RWPE2 (cell line): ENCODE results near the gene B3GLCT.

Experiments used
- ATAC-seq: fragments of 200-7000 bp; cut with Tn5 transposase; 3 replicates; pipeline ENCODE4 v1.9.1; 2021; ENCODE audit warnings: low read depth
- DNase-seq: peaks from one replicate; pipeline ENCODE4 v3.0.0-alpha.2; 2020; ENCODE audit warnings: low spot score
- H3K27ac ChIP-seq: fragments of 450-650 bp; 2 replicates; pipeline ENCODE4 v1.5.1; 2017; ENCODE audit warnings: mild to moderate bottlenecking; ENCODE audit not compliant: poor library complexity, severe bottlenecking
- H3K27me3 ChIP-seq: fragments of 250-450 bp; sonication (Bioruptor Pico); 2 replicates; pipeline ENCODE4 v1.5.1; 2021; ENCODE audit warnings: mild to moderate bottlenecking, moderate library complexity; ENCODE audit not compliant: insufficient read depth, poor library complexity, severe bottlenecking
- H3K36me3 ChIP-seq: fragments of 250-450 bp; sonication (Bioruptor Pico); 2 replicates; pipeline ENCODE4 v1.5.1; 2020; ENCODE audit warnings: low read depth, mild to moderate bottlenecking, moderate library complexity
- H3K4me1 ChIP-seq: fragments of 250-450 bp; sonication (Bioruptor Pico); 2 replicates; pipeline ENCODE4 v1.5.1; 2021; ENCODE audit warnings: mild to moderate bottlenecking, moderate library complexity; ENCODE audit not compliant: insufficient read depth, poor library complexity, severe bottlenecking
- H3K4me3 ChIP-seq: fragments of 250-450 bp; sonication (Bioruptor Pico); 2 replicates; pipeline ENCODE4 v1.5.1; 2021; ENCODE audit warnings: mild to moderate bottlenecking, moderate library complexity; ENCODE audit not compliant: severe bottlenecking
- H3K9me3 ChIP-seq: fragments of 250-450 bp; sonication (Bioruptor Pico); 2 replicates; pipeline ENCODE4 v1.5.1; 2021; ENCODE audit warnings: mild to moderate bottlenecking, moderate library complexity; ENCODE audit not compliant: severe bottlenecking
- CTCF ChIP-seq: fragments of 450-650 bp; IDR thresholded peaks from one replicate; pipeline ENCODE4 v1.5.1; 2017; ENCODE audit warnings: mild to moderate bottlenecking, moderate library complexity; ENCODE audit not compliant: poor library complexity, severe bottlenecking

The B3GLCT gene

GRCh38 chr13:31356991-31357390 is 157.2 kb downstream of the B3GLCT start:
- Histone ChIP-seq H3K27ac (no peak overlapping the region), H3K36me3 (no peaks in the 10 kb centered on the region), H3K9me3 (no peaks in the 10 kb centered on the region), H3K4me3 (no peak overlapping the region), H3K27me3 (no peaks in the 10 kb centered on the region), H3K4me1 (no peaks in the 10 kb centered on the region)
- no peak for TF ChIP-seq CTCF
- DNase-seq: no peak
- no peak for ATAC-seq

DNA sequence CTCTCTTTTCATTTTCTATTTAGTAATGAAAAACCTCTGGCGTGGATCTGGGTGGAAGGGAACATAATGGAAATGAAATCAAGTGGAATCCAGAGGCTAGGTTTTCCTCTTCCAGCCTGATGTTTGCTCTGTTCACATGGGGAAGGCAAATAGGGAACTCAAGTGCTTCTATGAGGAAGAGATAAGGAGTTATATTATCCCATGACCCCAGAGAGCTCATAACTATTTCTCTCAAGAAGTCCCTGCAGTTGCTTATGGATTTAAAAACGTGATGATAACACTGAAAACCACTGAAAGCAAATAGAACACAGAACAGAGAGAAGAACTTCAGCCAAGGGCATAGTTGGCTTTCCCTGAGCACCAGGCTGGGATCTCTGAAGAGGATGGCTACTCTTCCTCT is 157.8 kb downstream of the B3GLCT start:
- H3K9me3 ChIP-seq: no peaks in the 10 kb centered on the region
- no peak overlapping the region for H3K4me3 ChIP-seq
- H3K27ac ChIP-seq: no peak overlapping the region
- no peaks in the 10 kb centered on the region for H3K4me1 ChIP-seq
- ATAC-seq (no peak), DNase-seq (no peak)
- H3K27me3 ChIP-seq: no peaks in the 10 kb centered on the region
- no peaks in the 10 kb centered on the region for H3K36me3 ChIP-seq
- no peak for TF ChIP-seq CTCF

- H3K27me3 ChIP-seq: no peaks in the 10 kb centered on the region
- H3K9me3 ChIP-seq: no peaks in the 10 kb centered on the region
- H3K27ac ChIP-seq: no peak overlapping the region
- H3K4me3 ChIP-seq: no peak overlapping the region
- TF ChIP-seq CTCF: no peak
- ATAC-seq (no peak), DNase-seq (no peak)
- no peaks in the 10 kb centered on the region for H3K36me3 ChIP-seq
- H3K4me1 ChIP-seq: no peaks in the 10 kb centered on the region
Measured at GRCh38 chr13:31361673-31362072, 161.9 kb downstream of the B3GLCT start.

GRCh38 chr13:31365630-31366029 is 165.9 kb downstream of the B3GLCT start:
- no peak overlapping the region for H3K27ac ChIP-seq
- no peak overlapping the region for H3K4me3 ChIP-seq
- H3K9me3 ChIP-seq: no peaks in the 10 kb centered on the region
- ATAC-seq (no peak), DNase-seq (no peak)
- TF ChIP-seq CTCF: no peak
- H3K36me3 ChIP-seq: no peaks in the 10 kb centered on the region
- H3K4me1 ChIP-seq: no peaks in the 10 kb centered on the region
- H3K27me3 ChIP-seq: no peaks in the 10 kb centered on the region

- DNase-seq: no peak
- H3K4me1 ChIP-seq: no peaks in the 10 kb centered on the region
- TF ChIP-seq CTCF: no peak
Measured at GRCh38 chr13:31367410-31367809, 167.6 kb downstream of the B3GLCT start.

More at GRCh38 chr13:31367410-31367809, 167.6 kb downstream of the B3GLCT start:
- no peaks in the 10 kb centered on the region for H3K36me3 ChIP-seq
- H3K9me3 ChIP-seq: no peaks in the 10 kb centered on the region
- no peak overlapping the region for H3K27ac ChIP-seq
- no peaks in the 10 kb centered on the region for H3K27me3 ChIP-seq
- ATAC-seq: no peak
- no peak overlapping the region for H3K4me3 ChIP-seq
